Neuronal stem cell (in vitro differentiated cells): ENCODE results near the gene MLN.

ENCODE experiments used
- DNase-seq: peaks from one replicate; pipeline ENCODE4 v3.0.0-alpha.2; 2013; ENCODE audit warnings: low spot score
- H2AFZ ChIP-seq: one replicate; pipeline ENCODE4 v1.6.1; 2013; ENCODE audit warnings: mild to moderate bottlenecking, low read length, inconsistent platforms
- H2AK5ac ChIP-seq: 2 replicates; pipeline ENCODE4 v1.6.1; 2013; ENCODE audit warnings: low read depth, mild to moderate bottlenecking, inconsistent platforms, low read length, moderate library complexity, mixed read lengths
- H2BK120ac ChIP-seq: 2 replicates; pipeline ENCODE4 v1.6.1; 2013; ENCODE audit warnings: low read depth, mild to moderate bottlenecking, inconsistent platforms, low read length, moderate library complexity, mixed read lengths
- H2BK12ac ChIP-seq: one replicate; pipeline ENCODE4 v1.6.1; 2013; ENCODE audit warnings: low read length, inconsistent platforms
- H2BK15ac ChIP-seq: 2 replicates; pipeline ENCODE4 v1.6.1; 2013; ENCODE audit warnings: mild to moderate bottlenecking, low read length, inconsistent platforms, mixed read lengths
- H2BK5ac ChIP-seq: one replicate; pipeline ENCODE4 v1.6.1; 2013; ENCODE audit warnings: inconsistent platforms, mild to moderate bottlenecking, low read length, moderate library complexity
- H3K14ac ChIP-seq: one replicate; pipeline ENCODE4 v1.6.1; 2013; ENCODE audit warnings: low read length, inconsistent platforms
- H3K18ac ChIP-seq: 2 replicates; pipeline ENCODE4 v1.6.1; 2013; ENCODE audit warnings: low read length, inconsistent platforms
- H3K23ac ChIP-seq: 2 replicates; pipeline ENCODE4 v1.6.1; 2013; ENCODE audit warnings: low read depth, mild to moderate bottlenecking, mixed read lengths, low read length, inconsistent platforms; ENCODE audit not compliant: poor library complexity
- H3K27ac ChIP-seq: replicated peaks from 3 replicates; pipeline ENCODE4 v1.5.1; 2013; ENCODE audit warnings: low read length, inconsistent platforms
- H3K27me3 ChIP-seq, 3 experiments: 2 replicates each; pipeline ENCODE4 v1.6.1; 2013; ENCODE audit warnings: low read length in 3 of 3, mild to moderate bottlenecking in 2 of 3, inconsistent platforms in 1 of 3, low read depth in 1 of 3, mixed read lengths in 1 of 3, moderate library complexity in 1 of 3; ENCODE audit not compliant: control insufficient read depth in 3 of 3, insufficient read depth in 3 of 3
- H3K36me3 ChIP-seq, 2 donors: replicated peaks in 1 of 2; 2 replicates each; pipeline ENCODE4 v1.6.1; 2013; ENCODE audit warnings: low read length in 2 of 2; ENCODE audit not compliant: control insufficient read depth in 2 of 2, insufficient read depth in 2 of 2
- H3K4ac ChIP-seq: 2 replicates; pipeline ENCODE4 v1.6.1; 2013; ENCODE audit warnings: inconsistent platforms, mild to moderate bottlenecking, low read length, moderate library complexity
- H3K4me1 ChIP-seq, 2 donors: 1 replicate in 1 of 2; 2 replicates in 1 of 2; pipeline ENCODE4 v1.6.1; 2013; ENCODE audit warnings: low read length in 2 of 2, low read depth in 1 of 2; ENCODE audit not compliant: control insufficient read depth in 2 of 2, insufficient read depth in 1 of 2
- H3K4me2 ChIP-seq: one replicate; pipeline ENCODE4 v1.6.1; 2013; ENCODE audit warnings: mild to moderate bottlenecking, low read length, inconsistent platforms; ENCODE audit not compliant: insufficient read depth, poor library complexity, severe bottlenecking
- H3K4me3 ChIP-seq, 2 donors: 2 replicates each; pipeline ENCODE4 v1.5.1; 2013; ENCODE audit warnings: low read length in 2 of 2, mild to moderate bottlenecking in 2 of 2, inconsistent platforms in 1 of 2, moderate library complexity in 1 of 2
- H3K79me1 ChIP-seq: one replicate; pipeline ENCODE4 v1.6.1; 2013; ENCODE audit warnings: low read depth, mild to moderate bottlenecking, inconsistent platforms, low read length, moderate library complexity
- H3K9ac ChIP-seq: one replicate; pipeline ENCODE4 v1.6.1; 2013; ENCODE audit warnings: mild to moderate bottlenecking, low read depth, low read length, inconsistent platforms; ENCODE audit not compliant: poor library complexity
- H3K9me3 ChIP-seq, 2 donors: replicated peaks in 1 of 2; 2 replicates each; pipeline versions ENCODE3 to v1.6.1; 2013; ENCODE audit warnings: low read length in 2 of 2, mild to moderate bottlenecking in 2 of 2, inconsistent platforms in 1 of 2, low read depth in 1 of 2, mixed read lengths in 1 of 2, moderate library complexity in 1 of 2; ENCODE audit not compliant: control insufficient read depth in 2 of 2, insufficient read depth in 1 of 2
- H4K8ac ChIP-seq: one replicate; pipeline ENCODE4 v1.6.1; 2013; ENCODE audit warnings: low read depth, mild to moderate bottlenecking, inconsistent platforms, low read length, moderate library complexity
- H4K91ac ChIP-seq: one replicate; pipeline ENCODE4 v1.6.1; 2013; ENCODE audit warnings: low read length, low read depth, mild to moderate bottlenecking, inconsistent platforms; ENCODE audit not compliant: poor library complexity
- WGBS, 2 donors: extraction: QIAGEN DNeasy Blood & Tissue Kit; methylation state at CpG; one replicate each; pipeline ENCODE4 v1.1.7; 2013; ENCODE audit warnings: missing lambda C conversion rate in 2 of 2, mixed read lengths in 1 of 2; ENCODE audit not compliant: insufficient read length in 2 of 2, insufficient replicate concordance in 1 of 2; ENCODE audit errors: extremely low coverage in 2 of 2; 5-methylcytosine and 5-hydroxymethylcytosine counted together

Gene MLN

GRCh38 chr6:33787954-33788693 lies 15.7 kb downstream of the MLN start:
- no peak overlapping the region for H4K91ac ChIP-seq
- H2BK12ac ChIP-seq: no peak overlapping the region
- DNase-seq: no peak
- peak overlapping the region; percentile 38 for H3K27ac ChIP-seq
- peak overlapping the region; percentile 52 for H3K23ac ChIP-seq
- no peaks in the 10 kb centered on the region for H3K27me3 ChIP-seq
- H3K9ac ChIP-seq: peak overlapping the region; percentile 97
- H4K8ac ChIP-seq: no peak overlapping the region
- peaks cover 17 to 28% of the 10 kb centered on the region in 2 donors for H3K4me1 ChIP-seq
- H3K18ac ChIP-seq: peak overlapping the region; percentile 95
- peak overlapping the region; percentile 84 to 98 for H3K4me3 ChIP-seq
- WGBS, 2 donors: no CpG with 5 or more reads among the region's 53 CpGs
- peaks cover 5% of the 10 kb centered on the region for H3K79me1 ChIP-seq
- H3K9me3 ChIP-seq: no peaks in the 10 kb centered on the region
- no peak overlapping the region for H2BK120ac ChIP-seq
- no peak overlapping the region for H3K14ac ChIP-seq
- peak overlapping the region; percentile 84 for H2AFZ ChIP-seq
- no peak overlapping the region for H2AK5ac ChIP-seq
- H2BK5ac ChIP-seq: no peak overlapping the region
- peaks cover 7 to 44% of the 10 kb centered on the region in 2 donors for H3K36me3 ChIP-seq
- no peak overlapping the region for H3K4ac ChIP-seq
- H3K4me2 ChIP-seq: peak overlapping the region; percentile 66
- H2BK15ac ChIP-seq: no peak overlapping the region

DNA sequence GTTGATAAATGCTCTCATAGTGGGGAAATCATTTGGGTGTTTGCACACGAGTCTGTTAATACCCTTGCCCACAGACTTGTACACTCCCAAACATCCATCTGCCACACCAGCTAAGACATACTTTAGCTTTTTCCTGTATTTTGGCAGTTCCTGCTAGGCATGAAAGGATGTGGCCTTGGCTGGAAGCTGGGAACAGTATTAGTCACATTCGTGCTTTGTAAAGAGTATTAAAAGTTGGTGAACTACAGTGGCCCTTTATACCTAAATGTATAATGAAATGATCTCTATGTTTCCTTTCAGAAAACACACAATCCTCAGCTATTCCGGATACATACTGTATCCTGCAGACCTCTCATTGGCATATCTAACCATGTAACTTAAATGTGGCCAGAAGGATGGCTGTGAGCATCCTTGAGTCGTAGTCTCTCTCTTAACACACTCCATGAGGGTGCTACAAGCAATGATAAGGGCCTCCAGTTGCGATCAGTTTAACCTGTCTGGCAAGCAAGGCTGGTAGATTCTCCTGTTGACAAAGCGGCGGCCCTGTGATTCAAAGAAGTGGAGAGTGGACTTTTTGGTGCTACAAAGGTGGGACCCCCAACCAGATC lies 16.4 kb downstream of the MLN start:
- H2BK120ac ChIP-seq: no peak overlapping the region

GRCh38 chr6:33786736-33787135 lies 17.1 kb downstream of the MLN start:
- Histone ChIP-seq H3K4ac (no peak overlapping the region), H3K4me3 (no peak overlapping the region), H2BK15ac (no peak overlapping the region), H3K9me3 (no peaks in the 10 kb centered on the region), H3K9ac (no peak overlapping the region), H2BK5ac (no peak overlapping the region), H3K4me1 (peaks cover 24 to 35% of the 10 kb centered on the region in 2 donors), H2AK5ac (no peak overlapping the region), H2AFZ (no peak overlapping the region), H4K8ac (no peak overlapping the region), H2BK120ac (no peak overlapping the region), H4K91ac (no peak overlapping the region), H3K79me1 (peaks cover 5% of the 10 kb centered on the region), H3K4me2 (no peak overlapping the region), H2BK12ac (no peak overlapping the region), H3K18ac (no peak overlapping the region), H3K27ac (no peak overlapping the region), H3K27me3 (no peaks in the 10 kb centered on the region), H3K36me3 (peaks cover 8 to 58% of the 10 kb centered on the region in 2 donors), H3K14ac (no peak overlapping the region), H3K23ac (no peak overlapping the region)
- DNase-seq: no peak
- no CpG with 5 or more reads among the region's 3 CpGs for WGBS, 2 donors

More for the DNA sequence above, 16.4 kb downstream of the MLN start:
- WGBS, 2 donors: no CpG with 5 or more reads among the region's 7 CpGs
- DNase-seq: no peak
- Histone ChIP-seq H3K4me2 (peak overlapping the region; percentile 66), H3K14ac (no peak overlapping the region), H3K27ac (no peak overlapping the region), H3K9ac (peak overlapping the region; percentile 97), H2BK12ac (no peak overlapping the region), H3K36me3 (peaks cover 7 to 51% of the 10 kb centered on the region in 2 donors), H2BK15ac (no peak overlapping the region), H3K23ac (no peak overlapping the region), H3K4ac (no peak overlapping the region), H2AK5ac (no peak overlapping the region), H3K79me1 (peaks cover 5% of the 10 kb centered on the region), H4K91ac (no peak overlapping the region), H2AFZ (no peak overlapping the region), H3K18ac (no peak overlapping the region), H3K4me3 (peak overlapping the region; percentile 84 to 98), H3K9me3 (no peaks in the 10 kb centered on the region), H3K27me3 (no peaks in the 10 kb centered on the region), H2BK5ac (no peak overlapping the region), H3K4me1 (peaks cover 17 to 28% of the 10 kb centered on the region in 2 donors), H4K8ac (no peak overlapping the region)

DNA sequence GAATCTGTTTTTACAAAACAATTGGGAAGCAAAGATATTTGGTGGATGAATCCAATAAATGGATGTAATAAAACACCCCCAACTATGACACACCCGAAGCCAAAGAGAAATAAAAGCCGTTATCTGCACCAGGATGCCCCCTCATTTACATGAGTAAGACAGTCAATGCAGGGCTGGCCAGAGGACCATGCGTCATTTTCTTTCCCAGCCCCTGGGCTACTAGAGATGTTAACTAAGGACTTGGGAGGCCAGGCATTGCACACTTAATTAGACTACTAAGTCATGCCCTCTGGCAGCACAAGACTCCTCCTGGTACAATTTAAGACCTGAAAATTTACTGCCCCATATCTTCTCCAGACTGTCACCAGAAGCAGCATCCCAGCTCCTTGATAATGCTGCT lies 18.0 kb downstream of the MLN start:
- H3K23ac ChIP-seq: no peak overlapping the region
- no peak overlapping the region for H4K8ac ChIP-seq
- WGBS, 2 donors: no CpG with 5 or more reads among the region's 3 CpGs
- peaks cover 23 to 39% of the 10 kb centered on the region in 2 donors for H3K4me1 ChIP-seq
- H3K18ac ChIP-seq: no peak overlapping the region
- no peak overlapping the region for H4K91ac ChIP-seq
- H3K27ac ChIP-seq: no peak overlapping the region
- H3K4me2 ChIP-seq: no peak overlapping the region
- no peak overlapping the region for H2AK5ac ChIP-seq
- no peak for DNase-seq
- no peak overlapping the region for H3K4me3 ChIP-seq
- no peak overlapping the region for H2AFZ ChIP-seq
- H3K9ac ChIP-seq: no peak overlapping the region
- no peak overlapping the region for H3K4ac ChIP-seq
- no peaks in the 10 kb centered on the region for H3K9me3 ChIP-seq
- no peaks in the 10 kb centered on the region for H3K27me3 ChIP-seq
- no peak overlapping the region for H3K14ac ChIP-seq
- no peak overlapping the region for H2BK15ac ChIP-seq
- peaks cover 8 to 59% of the 10 kb centered on the region in 2 donors for H3K36me3 ChIP-seq
- peaks cover 5% of the 10 kb centered on the region for H3K79me1 ChIP-seq
- no peak overlapping the region for H2BK5ac ChIP-seq
- no peak overlapping the region for H2BK120ac ChIP-seq
- no peak overlapping the region for H2BK12ac ChIP-seq
